NCI-H69 (cell line): ENCODE measurements around the gene DGKI.

ENCODE experiments used
- DNase-seq: peaks from one replicate; lab custom pipeline; 2025; lab: John Stamatoyannopoulos, UW

The DGKI gene

GRCh38 chr7:137592232-137592896, 254.4 kb downstream of the DGKI start:
- peak; percentile 78 for DNase-seq

GRCh38 chr7:137591421-137591837, 255.3 kb downstream of the DGKI start:
- peak; percentile 10 for DNase-seq

GRCh38 chr7:137590756-137591305, 255.9 kb downstream of the DGKI start:
- no peak for DNase-seq

GRCh38 chr7:137590071-137590755, 256.6 kb downstream of the DGKI start:
- DNase-seq = no peak

- DNase-seq = no peak
Measured at GRCh38 chr7:137587326-137587725, 259.4 kb downstream of the DGKI start.

GRCh38 chr7:137585591-137585990, 261.2 kb downstream of the DGKI start:
- no peak for DNase-seq

- DNase-seq = no peak
Measured at GRCh38 chr7:137583172-137583571, 263.6 kb downstream of the DGKI start.

GRCh38 chr7:137579913-137580640, 266.7 kb downstream of the DGKI start:
- no peak for DNase-seq

GRCh38 chr7:137578541-137578940, 268.2 kb downstream of the DGKI start:
- DNase-seq = no peak

GRCh38 chr7:137577184-137577583, 269.6 kb downstream of the DGKI start:
- DNase-seq = no peak

GRCh38 chr7:137576481-137576880, 270.3 kb downstream of the DGKI start:
- no peak for DNase-seq

GRCh38 chr7:137574812-137575211, 272.0 kb downstream of the DGKI start:
- DNase-seq = no peak

- no peak for DNase-seq
Measured at GRCh38 chr7:137572056-137572784, 274.6 kb downstream of the DGKI start.

- DNase-seq = peak; percentile 5
Measured at GRCh38 chr7:137564677-137565076, 282.1 kb downstream of the DGKI start.

- no peak for DNase-seq
Measured at GRCh38 chr7:137563981-137564380, 282.8 kb downstream of the DGKI start.

GRCh38 chr7:137547485-137547884, 299.3 kb downstream of the DGKI start:
- DNase-seq = no peak

- DNase-seq = no peak
Measured at GRCh38 chr7:137546671-137547070, 300.1 kb downstream of the DGKI start.

- no peak for DNase-seq
Measured at GRCh38 chr7:137546009-137546408, 300.8 kb downstream of the DGKI start.

GRCh38 chr7:137545059-137545716, 301.6 kb downstream of the DGKI start:
- DNase-seq = no peak

- no peak for DNase-seq
Measured at GRCh38 chr7:137544453-137545058, 302.2 kb downstream of the DGKI start.

- DNase-seq = no peak
Measured at GRCh38 chr7:137539111-137539715, 307.6 kb downstream of the DGKI start.
